Hematopoietic multipotent progenitor cell treated with erythropoietin and hydrocortisone succinate and interleukin-3 and kit ligand, for 4 days (in vitro differentiated cells): ENCODE measurements around the gene KRTAP1-4.
"Not testable (repeated sequence)": the region's sequence is repeated elsewhere in the genome, so short reads cannot be mapped to it uniquely, and the experiment has no call there.

Source experiments
- DNase-seq: peaks from one replicate; pipeline ENCODE4 v3.0.0-alpha.2; 2015

KRTAP1-4 gene

GRCh38 chr17:41002814-41003213 lies 27.2 kb downstream of the KRTAP1-4 start:
- no peak for DNase-seq

- DNase-seq, result no peak
Measured at GRCh38 chr17:41001795-41002194, 28.2 kb downstream of the KRTAP1-4 start.

- DNase-seq, result not testable (repeated sequence)
Measured at GRCh38 chr17:40999563-40999962, 30.4 kb downstream of the KRTAP1-4 start, which contains the start of gene KRTAP3-2. KRTAP3-2 (minus strand) TSS chr17:40999906; CDS start chr17:40999853, 53 bp downstream.

- no peak for DNase-seq
Measured at GRCh38 chr17:40997361-40997760, 32.6 kb downstream of the KRTAP1-4 start.

- DNase-seq, result no peak
Measured at GRCh38 chr17:40996829-40997228, 33.2 kb downstream of the KRTAP1-4 start.

GRCh38 chr17:40995116-40995515 lies 34.9 kb downstream of the KRTAP1-4 start:
- no peak for DNase-seq

GRCh38 chr17:40993839-40994238 lies 36.2 kb downstream of the KRTAP1-4 start, which contains the start of gene KRTAP3-3:
KRTAP3-3 (minus strand) TSS chr17:40994164; CDS start chr17:40994097, 67 bp downstream.
- no peak for DNase-seq

GRCh38 chr17:40993084-40993483 lies 36.9 kb downstream of the KRTAP1-4 start:
- DNase-seq, result no peak

GRCh38 chr17:40992666-40993065 lies 37.3 kb downstream of the KRTAP1-4 start:
- DNase-seq, result no peak

- no peak for DNase-seq
Measured at GRCh38 chr17:40986920-40987319, 43.1 kb downstream of the KRTAP1-4 start.

- DNase-seq, result no peak
Measured at GRCh38 chr17:40984226-40984625, 45.8 kb downstream of the KRTAP1-4 start, which contains the start of gene KRT40. KRT40 (minus strand) TSS chr17:40984326; CDS start chr17:40984273, 53 bp downstream.

- no peak for DNase-seq
Measured at GRCh38 chr17:40981115-40981514, 48.9 kb downstream of the KRTAP1-4 start.

- DNase-seq, result no peak
Measured at GRCh38 chr17:40980596-40980995, 49.4 kb downstream of the KRTAP1-4 start.

- DNase-seq, result no peak
Measured at GRCh38 chr17:40980117-40980516, 49.9 kb downstream of the KRTAP1-4 start.
